GM18517 (cell line): ENCODE measurements around the gene CREB3L2.
"Not testable (repeated sequence)": the region's sequence is repeated elsewhere in the genome, so short reads cannot be mapped to it uniquely, and the experiment has no call there.

Experiments used
- ATAC-seq: cut with Tn5 transposase; IDR thresholded peaks from one replicate; pipeline ENCODE4 v1.9.1; 2021; ENCODE audit warnings: mild to moderate bottlenecking, moderate library complexity; ENCODE audit not compliant: unreplicated experiment

The CREB3L2 gene

DNA sequence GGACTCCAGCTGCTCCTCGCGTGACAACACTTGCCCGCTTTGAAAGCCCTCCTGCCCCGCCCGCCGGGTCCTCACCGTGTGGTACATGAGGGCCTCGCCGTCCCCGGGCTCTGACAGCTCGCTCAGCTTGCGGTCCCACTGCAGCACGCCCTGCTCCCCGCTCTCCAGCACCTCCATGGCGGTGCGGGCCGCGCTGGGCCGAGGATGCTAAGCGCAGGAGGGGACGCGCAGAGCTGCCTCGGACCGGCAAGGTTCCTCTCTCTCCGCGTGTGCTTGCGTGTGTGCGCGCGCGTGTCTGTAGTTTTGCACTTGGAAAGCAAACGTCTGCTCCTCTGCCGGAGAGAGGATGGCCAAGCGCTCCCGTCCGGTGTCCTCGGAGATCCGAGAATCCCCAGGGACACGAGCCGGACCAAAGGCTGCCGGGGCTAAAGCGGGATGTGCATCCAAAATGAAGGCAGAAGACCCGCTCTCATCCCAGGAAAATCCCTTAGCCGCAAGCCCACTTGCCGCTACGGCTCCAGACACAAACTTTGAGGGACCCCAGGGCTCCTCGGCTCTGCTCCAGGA, at the start of gene CREB3L2:
CREB3L2 (minus strand) TSS at position 558 of the 567 bp plus-strand sequence; CDS start at position 177, 381 bp downstream.
- peak; percentile 18 for ATAC-seq

- ATAC-seq, result no peak
Measured at GRCh38 chr7:138049505-138050116, 47.7 kb upstream of the CREB3L2 start.

GRCh38 chr7:138047907-138048306, 46.0 kb upstream of the CREB3L2 start:
- ATAC-seq, result no peak

GRCh38 chr7:138044897-138045296, 43.0 kb upstream of the CREB3L2 start:
- no peak for ATAC-seq

DNA sequence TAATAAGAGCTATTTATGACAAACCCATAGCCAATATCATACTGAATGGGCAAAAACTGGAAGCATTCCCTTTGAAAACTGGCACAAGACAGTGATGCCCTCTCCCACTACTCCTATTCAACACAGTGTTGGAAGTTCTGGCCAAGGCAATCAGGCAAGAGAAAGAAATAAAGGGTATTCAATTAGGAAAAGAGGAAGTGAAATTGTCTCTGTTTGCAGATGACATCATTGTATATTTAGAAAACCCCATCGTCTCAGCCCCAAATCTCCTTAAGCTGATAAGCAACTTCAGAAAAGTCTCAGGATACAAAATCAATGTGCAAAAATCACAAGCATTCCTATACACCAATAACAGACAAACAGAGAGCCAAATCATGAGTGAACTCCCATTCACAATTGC, 38.2 kb upstream of the CREB3L2 start:
- ATAC-seq, result not testable (repeated sequence)

DNA sequence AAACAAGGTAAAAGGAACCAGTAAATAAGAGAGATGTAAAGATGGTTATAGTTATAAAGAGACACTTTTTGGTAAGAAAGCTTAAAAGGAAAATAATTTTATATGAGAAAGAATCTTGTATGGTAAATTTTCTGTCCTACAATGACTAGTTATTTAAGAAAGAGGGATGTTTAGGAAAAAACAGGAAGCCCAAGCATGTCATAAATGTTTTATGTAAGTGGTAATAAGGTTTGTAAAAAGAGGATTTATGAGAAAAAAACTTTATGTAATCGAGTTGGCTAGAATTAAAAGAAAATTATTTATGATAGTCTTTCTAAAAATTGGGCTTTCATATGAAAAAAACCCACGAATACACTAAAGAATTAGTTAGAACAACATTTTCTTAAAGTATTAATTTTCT, 34.2 kb upstream of the CREB3L2 start:
- ATAC-seq, result no peak

DNA sequence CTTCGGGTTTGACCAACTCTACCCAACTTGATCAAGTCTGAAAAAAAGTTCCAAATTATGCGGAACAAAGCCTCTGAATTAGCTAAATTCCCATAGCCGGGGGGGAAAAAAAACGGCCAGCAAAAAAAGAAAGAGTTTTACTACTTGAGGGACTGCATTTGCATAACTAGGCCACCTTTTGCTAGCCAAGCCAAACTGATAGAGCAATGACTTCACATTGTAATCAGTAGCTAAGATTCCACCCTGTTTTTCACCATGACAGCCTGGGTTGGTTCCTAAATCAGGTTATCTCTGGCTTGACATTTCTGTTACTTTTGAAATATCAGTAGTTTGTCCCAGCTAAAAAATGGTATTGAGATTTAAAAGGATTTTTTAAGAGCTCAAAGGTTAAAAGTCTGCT, 31.4 kb upstream of the CREB3L2 start:
- no peak for ATAC-seq

- ATAC-seq, result no peak
Measured at GRCh38 chr7:138032770-138033169, 30.9 kb upstream of the CREB3L2 start.

GRCh38 chr7:138032186-138032585, 30.3 kb upstream of the CREB3L2 start:
- ATAC-seq, result peak; percentile 46

- ATAC-seq, result no peak
Measured at GRCh38 chr7:138030679-138031351, 28.9 kb upstream of the CREB3L2 start.

GRCh38 chr7:138029941-138030340, 28.1 kb upstream of the CREB3L2 start:
- ATAC-seq, result no peak

GRCh38 chr7:138029126-138029525, 27.2 kb upstream of the CREB3L2 start:
- no peak for ATAC-seq

GRCh38 chr7:138027100-138027499, 25.2 kb upstream of the CREB3L2 start:
- ATAC-seq, result no peak

DNA sequence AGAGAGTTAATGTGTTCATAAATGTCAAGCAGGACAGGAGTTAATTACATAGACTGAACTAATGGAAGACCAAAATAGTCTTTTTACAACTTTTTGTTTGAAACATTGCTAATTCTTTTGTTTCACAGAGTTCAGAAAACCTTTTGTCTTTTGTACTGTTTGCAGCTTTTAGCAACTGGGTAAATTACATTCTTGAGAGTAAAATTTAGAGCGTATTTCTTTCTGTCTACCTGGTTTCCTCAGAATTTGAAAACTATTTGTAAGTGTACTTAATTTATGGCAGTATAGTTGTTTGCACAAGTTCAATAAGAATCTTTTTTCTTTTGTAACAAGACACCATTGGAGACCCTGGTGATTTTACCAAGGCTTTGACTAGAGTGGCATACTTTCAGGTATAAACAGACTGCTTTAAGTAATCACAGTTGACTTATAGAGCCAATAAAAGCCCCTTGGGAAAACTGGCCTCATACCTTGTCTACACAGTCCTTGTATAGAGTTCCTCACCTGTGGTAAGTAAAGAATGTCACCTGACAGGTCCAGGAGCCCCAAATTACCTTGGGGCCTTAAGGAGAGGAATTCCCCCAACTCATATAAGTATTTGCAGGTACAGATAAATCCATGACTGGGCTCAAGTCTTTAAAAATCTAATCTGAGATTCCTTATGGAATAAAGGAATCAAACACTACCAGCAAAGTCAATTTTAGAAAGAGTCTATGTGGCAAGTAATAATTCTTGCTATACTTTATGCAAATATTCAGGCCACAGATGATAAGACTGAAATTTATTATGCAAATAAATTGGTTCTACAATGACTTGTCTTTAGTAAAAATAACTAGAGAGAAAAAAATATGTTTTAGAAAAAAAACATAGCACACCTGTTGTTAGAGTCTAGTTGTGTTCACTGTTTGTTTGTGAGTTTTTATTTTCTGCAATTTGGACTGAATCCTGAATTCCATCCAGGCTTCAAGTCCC, 23.6 kb upstream of the CREB3L2 start:
- peak; percentile 39 for ATAC-seq

GRCh38 chr7:138024765-138025164, 22.9 kb upstream of the CREB3L2 start:
- ATAC-seq, result no peak

DNA sequence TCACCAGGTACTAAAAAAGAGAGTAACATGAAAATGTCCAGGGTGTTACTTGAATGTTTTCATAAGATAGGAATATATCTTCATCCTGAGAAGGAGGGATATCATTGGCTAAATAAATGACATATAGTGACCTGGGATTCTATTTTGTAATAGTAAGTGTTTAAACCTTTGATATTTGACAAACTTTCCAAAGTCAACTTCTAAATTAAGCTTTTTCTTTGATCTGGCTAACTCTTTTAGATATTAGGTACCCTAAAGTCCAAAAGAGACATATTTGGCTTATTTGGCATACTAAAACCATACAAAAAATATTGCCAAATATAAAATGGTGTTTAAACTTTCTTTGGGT, 22.4 kb upstream of the CREB3L2 start:
- ATAC-seq, result no peak

DNA sequence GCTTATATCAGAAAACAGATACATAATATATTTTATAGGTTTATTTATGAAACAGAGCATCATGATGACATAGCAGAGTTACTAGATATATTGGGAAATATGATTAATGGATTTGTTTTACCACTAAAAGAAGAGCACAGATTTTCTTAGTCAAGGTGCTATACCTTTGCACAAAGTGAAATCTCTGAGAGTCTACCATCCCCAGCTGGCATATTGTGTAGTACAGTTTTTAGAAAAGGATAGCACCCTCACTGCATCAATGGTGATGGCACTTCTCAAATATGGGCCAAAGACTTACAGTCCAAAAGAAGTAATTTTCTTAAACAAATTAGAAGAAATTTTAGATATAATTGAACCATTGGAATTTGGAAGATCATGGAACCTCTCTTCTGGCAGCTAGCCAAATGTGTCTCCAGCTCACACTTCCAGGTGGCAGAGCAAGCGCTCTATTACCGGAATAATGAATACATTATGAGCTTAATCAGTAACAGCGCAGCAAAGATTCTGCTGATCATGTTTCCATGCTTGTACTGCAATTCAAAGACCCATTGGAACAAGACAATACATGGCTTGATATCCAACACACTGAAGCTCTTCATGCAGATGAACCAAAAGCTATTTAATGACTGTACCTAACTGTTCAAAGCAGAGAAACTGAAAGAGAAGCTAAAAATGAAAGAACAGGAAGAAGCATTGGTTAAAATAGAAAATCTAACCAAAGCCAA, 21.9 kb upstream of the CREB3L2 start:
- peak; percentile 81 for ATAC-seq

DNA sequence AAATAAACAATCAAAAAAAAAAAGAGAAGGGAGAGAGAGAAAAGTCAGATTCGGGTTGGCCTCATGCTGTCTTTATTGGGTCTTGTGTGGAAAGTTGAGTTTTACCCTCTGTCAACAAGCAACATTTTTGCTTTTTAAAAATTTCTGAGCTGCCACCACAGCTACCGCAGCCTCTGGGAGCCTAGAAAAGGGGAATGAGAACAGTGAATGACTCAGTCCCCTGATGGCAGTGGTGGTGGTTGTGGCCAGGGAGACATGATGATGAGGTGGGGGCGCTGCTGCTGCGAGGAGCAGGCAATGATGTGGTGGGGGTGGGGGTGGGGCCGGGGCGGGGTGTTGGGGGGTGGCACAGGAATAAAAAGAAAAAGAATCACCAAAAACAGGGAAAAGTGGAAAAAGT, 20.0 kb upstream of the CREB3L2 start:
- ATAC-seq, result no peak

DNA sequence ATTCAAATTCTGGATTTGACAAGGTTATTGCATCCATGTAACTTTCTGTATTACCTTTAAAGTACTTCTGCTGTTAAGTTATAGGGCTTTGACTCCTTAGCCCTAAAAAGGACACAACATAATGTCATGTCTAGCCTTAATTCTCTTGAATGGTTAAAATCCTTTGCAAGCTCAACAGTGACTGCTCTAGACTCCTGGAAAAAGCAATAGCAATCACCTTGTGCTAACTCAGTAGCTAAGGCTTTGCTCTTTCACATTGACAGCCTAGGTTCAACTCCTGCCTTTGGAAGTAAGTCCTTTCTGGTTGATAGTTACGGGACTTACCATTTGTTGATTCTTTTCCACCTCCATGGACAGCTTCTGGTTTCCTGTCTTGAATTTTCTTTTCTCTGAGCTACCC, 16.1 kb upstream of the CREB3L2 start:
- ATAC-seq, result no peak

- ATAC-seq, result no peak
Measured at GRCh38 chr7:138015096-138015495, 13.2 kb upstream of the CREB3L2 start.

GRCh38 chr7:138014686-138015085, 12.8 kb upstream of the CREB3L2 start:
- no peak for ATAC-seq
